HG02571 (cell line): ENCODE data around the gene GALM.
A peak's percentile ranks its signal among the peaks of the same experiment; 100 is the strongest.
"Not testable (repeated sequence)": the region's sequence is repeated elsewhere in the genome, so short reads cannot be mapped to it uniquely, and the experiment has no call there.

Experiments
- ATAC-seq: cut with Tn5 transposase; IDR thresholded peaks from one replicate; pipeline ENCODE4 v1.9.1; 2021; ENCODE audit warnings: mild to moderate bottlenecking, moderate library complexity; ENCODE audit not compliant: unreplicated experiment

GALM gene

DNA sequence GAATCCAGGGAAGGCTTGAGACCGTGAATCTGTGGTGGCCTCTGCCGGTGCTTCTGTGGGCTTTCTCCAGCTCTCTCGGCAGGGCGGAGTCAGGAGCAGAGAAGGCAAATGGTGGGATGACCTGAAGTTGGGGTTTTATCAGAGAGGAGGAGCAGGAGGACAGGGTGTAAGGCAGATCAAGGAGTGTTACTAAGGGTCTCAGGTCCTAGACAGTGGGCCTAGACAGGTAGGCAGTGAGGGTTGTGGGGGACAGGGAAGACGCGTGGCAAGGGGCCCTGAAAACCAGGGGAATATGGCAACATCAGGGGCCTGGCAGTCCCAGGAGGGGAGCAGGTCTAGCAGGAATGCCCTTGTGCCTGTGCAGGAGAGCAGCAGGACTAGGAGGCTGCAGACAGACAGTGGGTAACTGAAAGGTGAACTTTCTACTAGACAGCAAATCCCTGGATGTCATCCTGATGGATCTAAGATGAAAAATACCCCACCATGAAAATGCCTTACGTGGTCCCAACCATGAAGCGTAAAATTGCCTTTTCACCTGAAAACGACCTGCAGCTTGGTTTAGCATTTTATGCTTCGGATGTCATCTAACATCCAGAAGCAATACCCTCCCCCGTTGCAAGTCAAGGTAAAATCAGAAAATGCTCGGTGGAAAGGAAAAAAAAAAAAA is 43.1 kb downstream of the GALM start:
- no peak for ATAC-seq

DNA sequence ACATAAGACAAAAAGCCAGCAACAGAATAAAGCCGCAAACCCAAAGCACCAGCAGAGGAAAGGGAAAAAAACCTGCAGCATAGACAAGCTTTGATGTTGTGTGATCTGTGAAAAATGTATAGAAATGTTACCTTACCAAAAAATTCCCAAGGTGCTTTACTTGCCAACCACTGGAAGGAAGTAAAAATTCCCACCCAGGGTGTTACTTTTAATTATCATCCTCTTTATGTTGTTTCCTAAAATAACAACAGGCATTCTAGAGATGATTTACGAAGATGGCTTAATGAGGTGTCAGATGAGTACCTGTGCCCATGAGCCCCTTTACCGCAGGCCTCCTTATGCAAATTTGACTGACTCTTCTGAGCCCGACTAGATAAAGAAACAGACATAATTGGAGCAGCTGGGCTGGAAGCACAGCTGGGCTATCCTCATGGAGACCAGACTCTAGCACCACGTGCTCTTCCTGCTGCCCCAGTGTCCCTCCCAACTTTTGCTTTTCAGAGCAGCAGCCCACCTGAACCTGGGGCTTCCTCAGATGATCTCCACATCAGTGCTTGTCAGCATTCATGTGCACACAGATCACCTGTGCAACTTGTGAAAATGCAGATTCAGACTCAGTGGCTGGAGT is 43.8 kb downstream of the GALM start:
- ATAC-seq, result no peak

DNA sequence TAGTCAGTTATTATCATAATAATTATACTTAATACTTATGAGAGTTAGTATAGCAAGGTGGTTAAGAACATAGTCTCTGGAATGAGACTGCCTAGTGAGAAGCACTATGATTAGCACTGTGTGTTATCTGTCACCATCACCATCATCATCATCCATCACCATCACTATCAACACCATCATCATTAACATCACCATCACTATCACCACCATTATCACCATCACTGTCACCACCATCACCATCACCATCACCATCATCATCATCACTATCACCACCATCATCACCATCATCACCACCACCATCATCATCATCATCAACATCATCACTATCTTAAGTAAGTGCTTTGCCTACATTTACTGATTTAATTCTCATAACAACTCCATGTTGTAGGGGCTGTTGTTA is 45.6 kb downstream of the GALM start:
- no peak for ATAC-seq

DNA sequence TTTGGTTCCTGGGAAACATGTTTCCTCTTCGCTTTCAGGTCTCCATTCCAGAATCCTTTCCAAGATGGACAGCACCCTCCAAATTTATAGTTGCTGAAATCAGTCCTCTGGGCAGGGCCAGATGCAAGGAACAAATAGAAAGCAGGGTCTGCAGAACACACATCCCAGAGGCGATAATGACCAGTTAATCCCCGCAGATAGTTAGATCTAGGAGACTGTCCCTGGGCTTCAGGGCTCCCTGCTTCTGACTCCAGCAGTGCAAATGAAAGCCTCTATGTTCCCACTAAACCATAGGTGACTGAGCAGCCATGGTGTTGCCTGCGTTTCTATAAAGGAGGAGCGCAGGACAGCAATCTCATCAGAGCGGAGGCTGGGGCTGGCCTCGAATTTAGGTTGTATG is 46.5 kb downstream of the GALM start:
- no peak for ATAC-seq

DNA sequence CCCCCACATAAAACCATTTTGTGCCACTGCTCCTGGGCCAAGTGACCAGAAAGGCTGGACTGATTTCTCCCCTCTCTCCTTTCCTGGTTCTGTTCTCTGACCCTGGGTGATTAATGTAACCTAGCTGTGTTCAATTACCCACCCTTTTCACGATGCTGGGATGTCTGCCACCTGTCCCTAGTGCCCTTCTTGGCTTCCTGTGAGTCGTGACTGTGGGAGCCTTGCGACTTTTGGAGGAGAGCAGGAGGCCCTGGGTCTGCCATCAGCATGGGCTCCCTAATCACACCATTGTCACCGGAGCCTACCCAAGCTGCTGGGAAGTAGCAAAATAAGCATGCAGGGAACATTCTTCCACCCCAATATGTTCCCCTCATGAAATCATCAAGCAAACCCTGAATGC is 47.0 kb downstream of the GALM start:
- no peak for ATAC-seq

DNA sequence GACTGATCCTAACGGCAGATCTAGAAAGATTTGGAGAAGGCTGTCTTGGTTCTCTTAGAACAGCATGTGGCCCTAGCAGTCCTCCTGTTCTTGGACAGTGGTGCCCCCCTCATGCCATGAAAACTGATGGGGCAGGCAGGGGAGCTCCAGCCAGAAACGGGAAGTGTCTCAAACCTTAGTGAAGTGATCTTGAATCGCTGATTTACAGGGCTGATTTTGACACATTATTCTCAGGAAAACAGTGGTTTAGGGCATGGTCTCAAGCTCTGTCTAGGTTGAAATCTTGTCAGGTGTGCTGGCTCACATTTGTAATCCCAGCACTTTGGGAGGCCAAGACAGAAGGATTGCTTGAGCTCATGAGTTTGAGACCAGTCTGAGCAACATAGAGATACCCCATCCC is 47.4 kb downstream of the GALM start:
- no peak for ATAC-seq

DNA sequence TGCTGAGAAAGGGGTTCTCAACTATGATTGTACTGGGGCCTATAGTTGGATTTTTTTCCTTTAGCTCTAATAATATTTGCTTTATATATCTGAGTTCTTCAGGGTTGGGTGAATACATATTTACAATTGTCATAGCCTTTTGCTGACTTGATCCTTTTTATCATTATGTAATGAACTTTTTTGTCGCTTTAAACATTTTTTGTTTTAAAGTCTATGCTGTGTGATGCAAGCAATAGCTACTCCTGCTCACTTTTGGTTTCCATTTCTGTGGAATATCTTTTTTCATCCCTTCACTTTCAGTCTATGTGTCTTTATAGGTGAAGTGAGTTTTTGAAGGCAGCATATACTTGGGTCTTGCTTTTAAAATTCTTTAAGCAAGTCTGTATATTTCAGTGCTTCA is 49.0 kb downstream of the GALM start:
- not testable (repeated sequence) for ATAC-seq

DNA sequence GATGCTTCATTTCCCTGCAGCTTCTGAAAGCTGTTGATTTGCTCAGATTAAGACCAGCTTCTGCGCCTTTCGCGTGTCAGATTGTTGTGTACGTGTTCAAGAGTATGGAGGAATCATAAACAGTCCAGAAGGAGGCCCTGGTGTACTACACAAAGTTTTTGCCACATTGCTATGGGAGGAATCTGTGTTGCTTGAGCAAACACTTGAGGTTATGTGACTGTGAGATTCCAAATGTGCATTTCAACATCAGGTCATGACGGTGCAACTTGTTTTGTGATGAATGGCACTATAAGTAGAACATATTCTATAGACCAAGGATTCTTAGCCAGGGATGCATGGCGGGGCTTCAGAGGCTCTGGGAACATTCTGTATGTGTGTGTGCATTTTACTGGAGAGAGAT is 50.3 kb downstream of the GALM start:
- ATAC-seq, result no peak

DNA sequence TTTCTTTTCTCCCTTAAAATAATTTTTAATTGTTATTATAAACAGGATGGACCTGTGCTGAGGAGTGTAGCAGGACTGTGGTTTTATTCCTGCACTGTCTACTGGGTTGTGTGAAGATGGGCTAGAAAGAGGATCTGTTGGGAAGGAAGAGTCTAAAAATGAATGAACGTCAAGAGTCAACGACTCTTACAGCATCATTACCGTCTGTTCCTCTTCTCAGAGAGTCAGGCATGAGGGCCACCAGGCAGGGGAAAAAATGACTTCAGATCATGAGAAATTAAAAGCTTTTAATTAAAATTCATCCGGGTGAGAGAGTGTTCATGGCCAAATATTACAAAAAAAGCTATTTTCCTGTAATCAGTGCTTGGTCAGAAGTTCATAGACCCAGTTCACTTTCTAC is 52.7 kb downstream of the GALM start:
- no peak for ATAC-seq

DNA sequence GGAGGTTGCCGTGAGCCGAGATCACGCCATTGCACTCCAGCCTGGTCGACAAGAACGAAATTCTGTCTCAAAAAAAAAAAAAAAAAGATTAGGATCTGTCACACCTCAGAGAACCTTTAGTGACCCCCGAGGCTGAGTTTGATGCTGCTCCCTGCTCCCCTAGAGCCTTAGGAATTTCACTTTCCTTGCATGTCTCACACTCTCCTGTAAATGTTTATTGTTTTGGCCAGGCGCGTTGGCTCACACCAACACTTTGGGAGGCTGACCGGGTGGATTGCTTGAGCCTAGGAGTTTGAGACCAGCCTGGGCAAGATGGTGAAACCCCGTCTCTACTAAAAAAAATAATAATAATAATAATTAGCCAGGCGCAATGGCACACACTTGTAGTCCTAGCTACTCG is 53.8 kb downstream of the GALM start:
- no peak for ATAC-seq

DNA sequence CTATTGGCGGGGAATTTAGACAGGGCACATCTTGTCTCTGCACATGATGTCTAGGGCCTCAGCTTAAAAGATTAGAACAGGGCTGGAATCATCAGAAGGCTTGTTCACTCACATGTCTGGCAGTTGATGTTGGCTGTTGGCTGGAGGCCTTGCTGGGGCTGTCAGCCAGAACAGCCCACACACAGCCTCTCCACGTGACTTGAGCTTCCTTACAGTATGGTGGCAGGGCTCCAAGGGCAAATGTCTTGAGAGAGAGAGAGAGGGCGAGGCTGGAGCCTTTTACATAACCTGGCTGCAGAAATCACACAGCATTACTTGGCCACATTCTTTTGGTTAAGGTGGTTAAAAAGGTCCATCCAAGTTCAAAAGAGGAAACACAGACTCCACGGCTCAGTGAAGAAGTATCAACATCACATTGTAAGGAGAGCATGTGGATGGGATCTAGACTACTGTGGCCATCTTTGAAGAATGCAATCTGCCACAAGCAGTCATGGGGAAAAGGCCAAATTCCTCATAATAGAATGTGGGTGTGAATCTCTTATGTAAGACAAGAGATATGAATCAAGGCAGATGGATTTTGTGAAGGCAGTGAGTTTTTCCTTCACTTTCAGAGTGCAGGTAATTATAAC is 54.8 kb downstream of the GALM start:
- no peak for ATAC-seq

DNA sequence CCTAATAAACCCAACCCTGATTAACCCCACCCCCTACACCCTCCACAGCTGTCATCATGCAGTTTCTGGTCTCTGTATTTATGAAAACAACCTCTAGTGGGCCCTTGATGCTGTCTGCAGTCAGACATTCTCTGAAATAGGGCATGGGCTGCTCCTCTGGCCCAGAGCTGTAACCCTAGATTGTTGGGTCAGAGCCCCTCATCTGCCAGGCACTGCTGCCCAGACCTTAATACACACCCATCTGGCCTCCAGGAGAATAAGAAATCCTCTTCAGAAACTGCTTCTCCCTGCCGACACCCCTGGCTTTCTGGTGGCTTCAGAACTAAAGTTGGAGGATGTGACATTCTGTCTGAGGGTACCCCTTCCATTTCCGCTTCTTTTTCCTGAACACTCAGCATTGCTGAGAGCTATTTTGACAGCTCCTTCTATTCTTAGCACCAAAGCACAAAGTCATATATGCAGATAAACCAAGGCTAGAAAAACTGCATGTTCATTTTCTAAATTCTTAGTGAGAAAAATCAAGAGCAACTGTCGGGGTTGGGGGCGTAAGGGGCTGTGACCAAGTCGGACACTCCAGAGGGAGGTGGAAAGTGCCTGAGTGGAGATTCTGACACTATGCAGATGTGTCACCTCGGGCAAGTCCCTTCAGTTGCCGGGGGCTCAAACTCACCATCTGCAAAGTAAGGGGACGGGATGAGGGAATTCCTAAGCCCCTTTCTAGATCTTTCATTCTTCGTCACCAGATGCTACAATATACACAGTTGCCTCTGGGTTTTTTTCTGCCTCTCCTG is 56.6 kb downstream of the GALM start:
- peak; percentile 75 for ATAC-seq

DNA sequence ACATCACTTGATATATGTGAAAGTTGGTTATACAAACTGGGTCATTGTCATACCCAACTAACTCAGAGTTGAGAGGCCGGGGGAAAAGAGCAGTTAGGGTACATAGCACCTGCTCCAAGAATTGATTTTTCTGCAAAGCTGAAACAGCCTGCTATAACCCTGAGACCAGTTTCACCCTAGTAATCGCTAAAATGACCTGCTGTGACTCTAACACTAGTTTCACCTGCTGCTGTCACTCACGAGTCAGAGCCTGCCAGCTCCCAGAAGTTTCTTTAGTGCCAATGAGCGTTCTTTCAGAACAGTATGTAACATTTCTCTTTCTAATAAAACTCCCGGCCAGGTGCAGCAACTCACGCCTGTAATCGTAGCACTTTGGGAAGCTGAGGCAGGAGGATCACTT is 57.3 kb downstream of the GALM start:
- peak; percentile 59 for ATAC-seq

DNA sequence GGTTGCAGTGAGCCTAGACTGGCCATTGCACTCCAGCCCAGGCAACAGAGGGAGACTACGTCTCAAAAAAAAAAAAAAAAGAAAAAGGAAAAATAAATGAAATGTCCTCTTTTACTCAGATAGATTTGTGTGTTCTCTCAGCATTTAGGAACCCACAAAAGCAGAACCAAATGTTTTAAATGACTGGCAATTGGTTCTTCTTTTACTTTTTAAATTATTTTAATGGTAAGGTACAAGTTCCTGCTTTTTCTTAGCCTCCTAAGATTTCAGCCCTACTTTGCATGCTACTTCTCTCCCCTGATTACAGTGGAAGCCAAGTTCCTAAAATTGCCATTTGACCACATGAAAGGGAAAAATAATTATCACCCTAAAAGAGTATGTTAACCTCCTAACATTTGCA is 61.7 kb downstream of the GALM start:
- ATAC-seq, result no peak

DNA sequence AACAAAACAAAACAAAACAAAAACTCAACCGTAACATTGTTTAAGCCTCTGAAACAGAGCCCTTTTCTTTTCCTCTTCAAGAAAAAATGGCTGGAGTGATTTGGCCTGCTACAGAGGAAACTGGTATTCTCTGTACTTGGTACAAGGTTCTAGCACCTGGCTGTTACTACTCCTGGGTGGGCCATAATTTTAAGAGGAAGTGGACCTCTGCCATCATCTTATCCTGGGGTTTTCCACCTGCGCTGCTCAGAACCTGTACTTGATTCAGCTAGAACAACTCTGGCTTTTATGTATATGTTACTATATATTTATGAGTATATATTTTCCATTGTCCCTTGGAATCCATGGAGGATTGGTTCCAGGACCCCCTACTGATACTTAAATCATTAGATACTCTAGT is 62.8 kb downstream of the GALM start:
- no peak for ATAC-seq

DNA sequence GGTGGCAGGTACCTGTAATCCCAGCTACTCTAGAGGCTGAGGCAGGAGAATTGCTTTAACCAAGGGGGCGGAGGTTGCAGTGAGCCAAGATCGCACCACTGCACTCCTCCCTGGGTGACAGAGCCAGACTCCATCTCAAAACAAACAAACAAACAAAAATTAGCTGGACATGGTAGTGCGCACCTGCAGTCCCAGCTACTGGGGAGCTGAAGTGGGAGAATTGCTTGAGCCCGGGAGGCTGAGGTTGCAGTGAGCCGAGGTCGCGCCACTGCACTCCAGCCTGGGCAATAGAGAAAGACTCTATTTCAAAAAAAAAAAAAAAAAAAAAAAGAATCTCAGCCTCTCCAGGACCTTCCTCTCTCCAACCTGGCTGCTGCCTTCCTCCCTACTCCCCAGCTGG is 65.2 kb downstream of the GALM start:
- ATAC-seq, result no peak

DNA sequence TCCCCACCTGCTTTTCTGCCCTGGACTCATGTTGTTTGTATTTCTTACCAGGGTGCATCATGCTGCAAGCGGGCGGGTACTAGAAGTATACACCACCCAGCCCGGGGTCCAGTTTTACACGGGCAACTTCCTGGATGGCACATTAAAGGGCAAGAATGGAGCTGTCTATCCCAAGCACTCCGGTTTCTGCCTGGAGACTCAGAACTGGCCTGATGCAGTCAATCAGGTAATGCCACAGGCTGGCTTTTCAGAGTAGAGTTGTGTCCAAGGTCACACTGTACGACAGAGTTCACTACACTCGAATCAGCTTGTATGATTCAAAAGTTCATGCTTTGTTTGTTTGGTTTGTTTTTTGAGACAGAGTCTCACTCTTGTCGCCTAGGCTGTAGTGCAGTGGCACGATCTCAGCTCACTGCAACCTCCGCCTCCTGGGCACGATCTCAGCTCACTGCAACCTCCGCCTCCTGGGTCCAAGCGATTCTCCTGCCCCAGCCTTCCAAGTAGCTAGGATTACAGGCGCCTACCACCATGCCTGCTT is 65.8 kb downstream of the GALM start:
- no peak for ATAC-seq

DNA sequence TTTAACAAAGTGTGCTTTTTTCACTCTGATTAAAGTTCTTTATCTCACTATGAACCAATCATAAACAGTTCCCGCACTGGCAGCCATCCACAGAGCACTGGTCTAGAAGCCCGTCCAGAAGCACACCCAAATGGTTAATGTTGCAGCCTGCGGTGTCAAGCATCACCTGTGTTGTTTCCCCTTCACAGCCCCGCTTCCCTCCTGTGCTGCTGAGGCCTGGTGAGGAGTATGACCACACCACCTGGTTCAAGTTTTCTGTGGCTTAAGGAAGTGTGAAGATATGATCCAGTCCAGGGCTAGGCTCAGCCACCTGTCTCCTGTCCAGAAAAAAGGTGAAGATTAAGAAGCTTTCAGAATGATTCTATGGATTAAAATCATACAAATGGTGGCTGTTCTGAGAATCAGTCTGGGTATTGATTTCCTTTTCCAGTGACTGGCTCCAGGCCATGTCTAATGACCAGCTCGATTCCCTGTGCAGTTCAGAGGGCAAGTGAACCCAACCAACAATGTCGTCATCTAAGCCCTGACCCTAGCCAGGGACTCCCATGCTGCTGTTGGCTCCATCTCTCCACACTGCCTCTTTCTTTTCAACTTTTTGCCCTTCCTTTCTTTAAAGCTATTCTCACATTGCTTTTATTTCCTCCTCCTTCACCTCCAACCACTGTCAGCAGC is 67.5 kb downstream of the GALM start:
- ATAC-seq, result no peak

DNA sequence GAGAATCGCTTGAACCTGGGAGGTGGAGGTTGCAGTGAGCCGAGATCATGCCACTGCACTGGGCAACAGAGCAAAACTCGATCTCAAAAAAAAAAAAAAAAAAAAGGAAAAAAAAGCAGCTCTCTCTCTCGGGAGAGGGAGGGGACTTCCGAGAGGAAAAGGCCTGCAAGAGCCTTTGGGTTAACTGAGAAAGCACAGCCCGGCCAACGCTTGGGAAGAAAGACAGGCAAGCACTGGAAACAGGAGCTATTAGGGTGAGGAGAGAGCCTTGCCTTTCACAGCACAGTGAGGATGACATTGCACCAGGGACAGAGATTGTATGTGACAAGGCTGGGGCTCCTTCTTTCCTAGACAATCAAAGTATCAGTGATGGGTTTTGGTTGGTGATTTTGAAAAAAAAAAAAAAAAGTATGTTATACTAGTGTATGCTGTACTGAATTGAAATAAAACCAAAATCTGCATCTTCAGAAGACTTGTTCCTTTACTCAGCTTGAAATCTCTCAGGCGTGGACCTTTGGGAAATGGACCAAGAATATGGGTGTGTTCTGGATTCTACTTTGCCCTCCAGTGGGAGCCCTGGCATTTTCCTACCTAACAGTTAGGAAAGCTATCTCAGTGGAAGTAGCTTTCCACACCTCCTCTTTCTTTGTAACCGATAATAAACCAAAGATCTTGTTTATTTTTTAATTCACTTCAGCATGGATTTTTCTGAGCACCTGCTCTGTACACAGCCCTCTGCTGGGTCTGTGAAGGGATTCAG is 68.6 kb downstream of the GALM start:
- ATAC-seq, result no peak

DNA sequence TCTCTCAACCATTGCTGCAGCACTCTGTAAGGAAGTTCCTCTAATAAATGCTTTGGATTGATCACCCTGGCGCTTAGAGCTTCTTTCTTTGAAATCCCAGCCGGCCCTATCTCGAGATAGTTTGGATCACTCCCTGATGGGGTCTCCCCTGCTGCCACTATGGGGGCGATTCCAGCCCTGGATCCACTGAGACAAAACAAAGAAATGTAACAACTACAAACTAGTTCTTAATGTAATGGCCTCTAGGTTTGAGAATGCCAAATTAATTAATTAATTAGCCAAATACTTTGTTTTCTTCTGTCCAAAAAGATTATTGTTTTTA is 70.0 kb downstream of the GALM start:
- ATAC-seq, result no peak
